Activated CD4-positive, alpha-beta T cell treated with anti-CD3 and anti-CD28 coated beads, Interleukin-2, Interleukin-4, amounts not matched to agents 100 ng/mL and 50 ng/mL, durations not matched to agents 16 hours and 8 hours (primary cell): ENCODE measurements around the gene REXO5.
A peak's percentile ranks its signal among the peaks of the same experiment; 100 is the strongest.

Experiments used
- DNase-seq: peaks from one replicate; pipeline ENCODE4 v3.0.0-alpha.2; 2020; ENCODE audit warnings: low spot score

REXO5 gene

DNA sequence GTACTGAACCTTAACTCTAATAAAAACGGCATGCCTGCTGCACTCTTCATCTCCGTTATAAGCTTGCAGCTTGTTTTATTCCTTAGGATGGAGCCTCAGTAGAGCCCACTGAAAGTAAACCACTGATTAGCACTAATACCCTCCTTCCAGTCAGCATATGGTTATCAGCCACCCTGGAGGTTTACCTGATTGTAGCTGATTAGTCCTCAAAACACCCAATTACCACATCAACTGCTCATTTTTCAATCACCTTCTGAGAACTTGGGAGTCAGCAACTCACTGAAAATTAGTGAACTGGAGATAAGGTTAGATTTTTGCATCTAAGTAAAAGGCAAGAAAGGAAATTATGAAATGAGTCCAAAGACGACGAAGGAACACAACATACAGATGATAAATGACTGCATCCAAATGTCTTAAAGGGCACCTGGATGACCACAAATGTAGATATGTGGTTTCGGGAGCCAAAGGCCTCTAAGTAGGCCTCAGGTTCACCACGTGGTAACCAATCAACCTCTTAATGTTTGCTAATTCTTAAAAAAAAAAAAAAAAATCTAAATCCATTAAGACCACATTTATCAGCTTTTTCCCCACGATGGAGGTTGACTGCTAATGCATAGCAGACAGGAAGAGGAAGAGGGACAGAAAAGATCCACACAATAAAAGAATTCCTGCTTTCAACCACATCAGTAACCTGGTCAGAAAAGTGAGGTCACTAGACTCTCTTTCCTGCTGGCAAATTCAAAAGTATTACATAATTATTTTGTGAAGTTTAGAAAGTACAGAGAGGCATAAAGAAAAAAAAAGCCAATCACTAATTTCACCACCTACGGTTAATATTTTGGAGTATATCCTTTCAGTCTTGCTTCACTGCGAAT lies 65.9 kb downstream of the REXO5 start:
- no peak for DNase-seq

DNA sequence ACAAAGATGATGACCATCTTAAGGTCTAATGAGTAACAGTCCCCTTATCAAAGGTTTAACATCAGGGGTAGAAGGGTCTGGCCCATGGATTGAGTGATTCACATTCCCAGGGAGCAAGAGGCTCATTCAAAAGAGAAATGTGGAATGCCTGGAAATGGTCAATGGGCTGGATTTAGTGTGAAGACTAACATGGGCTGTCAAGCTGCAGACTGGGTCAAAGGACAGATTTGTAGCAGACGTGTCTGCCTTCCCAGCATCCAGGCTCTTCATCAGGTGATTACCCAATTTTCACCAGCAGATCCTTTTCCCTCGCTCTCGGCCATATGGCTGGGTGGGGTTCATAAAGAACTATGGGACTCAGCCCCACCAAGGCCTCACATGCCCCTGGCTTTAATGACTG lies 67.0 kb downstream of the REXO5 start:
- DNase-seq, result no peak

DNA sequence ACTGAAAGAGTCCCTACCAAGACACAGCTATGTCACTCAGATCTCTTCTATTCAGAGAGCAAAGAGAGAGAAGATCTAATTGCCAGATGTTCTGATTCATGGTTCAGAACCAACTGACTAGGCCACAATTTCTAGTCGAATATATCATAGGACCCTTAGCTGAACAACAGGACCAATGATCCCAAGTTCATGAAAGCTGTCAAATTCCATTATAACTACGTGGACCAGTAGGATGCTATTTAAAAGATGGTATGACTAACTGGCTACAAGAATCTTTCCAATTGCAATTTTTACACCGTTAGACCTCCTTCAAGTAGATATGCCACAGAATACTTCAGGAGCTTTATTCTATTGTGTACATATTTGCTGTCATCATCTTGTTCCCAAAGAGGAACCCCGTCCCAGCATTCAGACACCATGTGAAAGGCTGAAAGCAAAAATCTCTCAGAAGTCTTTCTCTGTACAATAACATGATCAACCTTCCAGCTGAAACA lies 67.8 kb downstream of the REXO5 start:
- no peak for DNase-seq

DNA sequence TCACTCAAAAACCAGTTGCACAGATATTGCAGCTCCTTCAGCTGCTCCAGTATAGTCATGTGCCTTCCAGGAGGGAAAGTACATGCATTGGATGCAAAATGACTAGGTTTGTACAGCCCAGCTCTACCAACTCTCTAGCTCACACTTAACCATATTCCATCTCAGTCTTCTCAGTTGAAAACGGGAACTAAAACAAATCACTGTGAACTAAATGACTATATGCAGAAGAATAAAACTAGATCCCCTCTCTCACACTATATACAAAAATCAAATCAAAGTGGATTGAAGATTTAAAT lies 69.0 kb downstream of the REXO5 start:
- DNase-seq, result peak; percentile 13

DNA sequence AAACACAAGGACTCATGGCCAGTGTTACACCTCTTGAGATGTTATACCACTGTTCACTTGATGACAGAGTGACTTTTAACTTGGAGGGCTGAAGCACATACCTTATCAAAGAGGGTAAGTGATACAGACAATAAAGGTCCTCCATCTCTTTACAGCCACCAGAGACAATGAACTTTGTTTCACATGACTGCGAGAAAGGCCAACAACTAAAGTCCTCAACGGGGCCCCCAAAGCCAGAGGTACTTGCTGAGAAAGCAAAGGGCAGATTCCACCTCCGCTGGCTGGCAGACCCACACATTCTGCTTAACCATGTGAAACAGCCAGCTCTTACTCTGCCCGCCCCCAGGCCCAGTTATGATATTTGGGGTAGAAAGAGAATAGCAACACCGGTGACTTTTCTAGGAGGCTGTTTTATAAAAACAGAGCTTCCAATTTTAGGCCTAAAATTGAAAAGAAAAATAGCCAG lies 72.4 kb downstream of the REXO5 start:
- DNase-seq, result no peak

DNA sequence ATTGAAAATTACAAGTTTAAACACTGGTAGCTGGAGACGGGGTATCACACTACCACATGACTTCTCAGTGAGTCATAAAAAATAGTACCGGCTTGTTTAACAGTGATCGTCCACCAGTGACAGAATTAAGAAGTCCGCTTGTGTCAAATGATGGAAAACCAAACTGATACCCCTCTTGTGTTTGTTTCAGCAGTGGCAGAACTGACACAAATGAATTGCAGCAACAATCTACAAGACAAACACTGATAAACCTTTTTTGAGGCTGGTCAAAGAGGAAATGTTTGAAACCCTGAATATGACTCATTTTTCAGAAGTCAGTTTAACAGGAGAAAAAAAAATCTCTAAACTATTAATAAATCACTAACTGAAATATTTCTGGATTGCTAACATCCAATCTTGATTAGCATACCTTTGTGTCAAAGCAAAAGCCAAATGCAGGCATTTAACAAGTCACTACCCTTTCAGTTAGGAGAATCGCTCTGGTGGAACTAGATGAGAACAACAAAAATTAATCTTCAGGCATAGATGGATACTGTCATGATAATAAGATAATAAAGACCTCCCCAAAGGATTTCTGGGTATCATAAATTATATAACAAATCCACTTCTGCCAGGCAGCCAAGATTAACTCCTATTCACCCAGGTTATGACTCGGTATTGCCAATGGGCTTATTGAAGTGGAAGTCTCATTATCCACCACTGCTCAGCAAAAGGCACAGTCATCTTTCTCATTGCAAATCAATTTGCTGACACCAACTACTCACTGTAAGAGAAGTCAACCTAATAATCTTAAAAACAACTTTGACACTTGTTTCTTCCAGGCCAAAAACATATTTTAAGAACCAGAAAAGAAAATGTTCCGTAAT lies 73.1 kb downstream of the REXO5 start:
- peak; percentile 78 for DNase-seq

DNA sequence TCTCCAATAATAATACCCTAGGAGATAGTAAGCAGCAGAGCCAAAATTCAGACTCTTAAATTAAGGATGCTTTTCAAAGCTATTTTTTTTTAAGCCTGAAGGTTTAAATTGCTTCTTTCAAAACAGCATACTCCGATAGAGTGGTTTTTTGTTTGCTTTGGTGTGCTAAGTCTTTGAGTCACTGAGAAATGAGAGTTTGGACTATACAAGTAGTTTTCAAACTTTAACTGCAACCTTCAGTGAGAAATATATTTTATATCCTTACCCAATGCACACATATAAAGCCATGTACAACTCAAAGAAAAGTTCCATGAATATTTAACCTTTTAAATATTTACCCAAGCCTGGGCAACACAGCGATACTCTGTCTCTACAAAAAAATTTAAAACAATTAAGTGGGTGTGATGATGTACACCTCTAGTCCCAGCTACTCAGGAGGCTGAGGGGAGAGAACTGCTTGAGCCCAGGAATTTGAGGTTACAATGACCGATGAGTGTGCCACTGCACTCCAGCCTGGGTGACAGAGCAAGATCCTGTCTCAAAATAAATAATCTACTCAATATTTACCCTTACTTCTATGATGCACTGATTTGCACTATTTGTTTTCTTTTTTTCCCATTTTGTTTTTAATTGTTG lies 74.7 kb downstream of the REXO5 start:
- no peak for DNase-seq

DNA sequence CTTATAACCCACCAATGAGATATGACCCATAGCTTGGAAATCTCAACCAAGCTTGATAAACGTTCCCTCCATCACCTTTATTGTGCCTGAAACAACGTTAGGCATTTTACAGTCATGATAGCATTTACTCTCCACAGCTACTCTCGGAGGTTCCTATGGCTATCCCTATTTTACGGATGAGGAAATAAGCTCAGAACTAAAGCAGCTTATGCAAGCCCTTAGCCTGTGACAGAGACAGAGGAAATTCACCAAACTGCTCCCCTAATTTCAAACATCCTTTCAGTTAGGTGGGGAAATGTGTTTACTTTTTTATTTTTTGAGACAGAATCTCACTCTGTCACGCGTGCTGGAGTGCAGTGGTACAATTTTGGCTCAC lies 75.2 kb downstream of the REXO5 start:
- no peak for DNase-seq

DNA sequence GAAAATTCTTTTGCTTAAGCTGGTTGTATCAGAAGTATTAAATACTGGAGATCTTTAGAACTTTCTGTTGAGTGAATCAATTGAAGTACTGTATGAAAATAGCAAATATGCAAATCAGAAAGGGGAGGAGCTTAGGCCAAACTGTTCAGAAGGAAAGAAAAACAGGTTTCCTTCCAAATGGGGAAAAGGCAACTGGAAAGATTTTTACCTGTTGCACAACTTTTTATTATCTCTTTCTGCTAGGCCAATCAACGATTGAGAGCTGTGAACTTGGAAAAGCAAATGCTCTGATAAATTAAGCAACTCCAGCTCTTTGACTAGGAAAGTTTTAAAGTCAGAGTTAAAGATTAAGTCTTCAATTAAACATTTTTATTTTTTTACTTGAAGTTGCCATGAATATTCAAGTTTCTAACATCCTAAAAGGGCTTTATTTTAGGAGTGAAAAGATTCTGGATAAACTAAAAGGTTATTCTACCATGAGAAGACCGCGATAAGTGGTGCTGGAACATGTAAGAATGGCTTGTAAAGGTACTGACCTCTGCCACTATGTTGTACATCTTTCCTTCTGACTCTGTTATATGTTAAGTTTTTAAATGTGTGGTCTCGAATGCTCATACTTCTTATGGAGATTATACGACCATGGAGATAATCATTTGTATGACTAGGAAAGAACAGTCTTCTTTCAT lies 77.4 kb downstream of the REXO5 start:
- no peak for DNase-seq

DNA sequence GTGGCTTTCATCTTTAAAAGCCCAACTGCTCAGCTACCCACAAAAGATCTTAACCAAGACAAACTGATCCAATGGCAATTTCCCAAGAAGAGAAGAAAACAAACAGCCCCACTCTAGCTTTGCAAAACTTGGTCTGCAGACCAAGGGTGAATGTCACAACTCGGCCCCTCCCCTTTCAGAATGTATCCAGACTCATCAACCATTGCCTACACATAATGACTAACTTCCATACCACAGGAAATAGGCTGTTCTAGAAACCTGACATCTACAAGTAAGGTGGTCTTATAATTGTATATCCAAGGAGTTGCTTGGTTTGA lies 77.9 kb downstream of the REXO5 start:
- peak; percentile 45 for DNase-seq

DNA sequence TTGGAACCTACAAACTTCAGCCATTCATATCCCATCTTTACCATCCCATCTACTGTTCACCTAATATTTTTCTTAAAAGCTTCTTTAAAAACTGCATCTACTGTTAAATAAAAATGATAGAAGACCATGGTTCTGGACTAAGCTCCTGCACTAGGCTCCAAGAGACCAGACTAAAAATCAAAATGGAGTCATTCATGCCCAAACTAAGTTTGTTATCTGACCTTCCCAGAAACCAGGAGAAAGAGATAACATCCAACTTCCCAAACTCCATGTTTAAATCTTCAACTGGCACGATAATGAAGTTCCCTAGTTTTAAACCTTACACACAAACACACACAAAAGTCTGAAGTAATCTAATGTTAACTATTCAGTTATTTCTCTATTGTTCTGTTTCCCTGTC lies 80.0 kb downstream of the REXO5 start:
- DNase-seq, result no peak

DNA sequence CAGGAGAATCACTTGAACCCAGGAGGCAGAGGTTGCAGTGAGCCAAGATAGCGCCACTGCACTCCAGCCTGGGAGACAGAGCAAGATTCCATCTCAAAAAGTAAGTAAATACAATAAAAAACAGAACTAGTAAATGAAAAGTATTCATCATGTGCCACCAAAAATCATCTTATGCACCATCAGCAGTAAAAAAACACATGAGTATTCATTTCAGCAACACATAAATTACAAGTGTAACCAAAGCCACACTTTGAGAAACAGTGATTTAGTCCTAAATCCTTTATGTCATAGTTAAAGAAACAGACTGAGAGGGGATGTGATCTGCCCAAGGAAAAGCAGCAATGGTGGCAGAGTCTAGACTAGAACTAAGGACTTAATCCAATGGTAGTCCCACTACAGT lies 80.9 kb downstream of the REXO5 start:
- DNase-seq, result no peak

DNA sequence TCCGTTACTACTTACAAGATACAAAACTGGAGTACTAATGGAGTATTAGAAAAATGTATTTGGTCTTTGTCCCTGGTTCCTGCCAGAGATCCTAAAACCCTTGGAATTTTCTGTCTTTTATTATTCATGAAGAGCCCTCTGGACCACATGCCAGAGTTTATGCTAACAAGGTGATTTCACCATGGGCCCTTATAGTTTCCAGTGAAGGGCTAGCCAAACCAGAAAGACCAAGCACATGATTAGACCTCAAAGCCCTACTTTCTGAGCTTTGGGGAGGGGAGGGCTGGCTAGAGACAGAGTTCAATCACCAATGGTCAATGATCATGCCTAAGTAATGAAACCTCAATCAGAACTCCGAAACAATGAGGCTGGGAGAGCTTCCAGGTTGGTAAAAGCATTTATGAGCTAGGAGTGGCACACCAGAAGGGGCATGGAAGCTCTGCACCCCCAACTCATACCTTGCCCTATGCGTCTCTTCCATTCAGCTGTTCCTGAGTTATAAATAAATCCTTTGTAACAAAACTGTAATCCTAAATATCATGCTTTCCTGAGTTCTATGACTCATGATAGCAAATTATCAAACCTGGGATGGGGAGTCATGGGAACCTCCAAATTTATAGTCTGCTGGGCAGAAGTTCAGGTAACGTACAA lies 83.4 kb downstream of the REXO5 start:
- DNase-seq, result no peak

DNA sequence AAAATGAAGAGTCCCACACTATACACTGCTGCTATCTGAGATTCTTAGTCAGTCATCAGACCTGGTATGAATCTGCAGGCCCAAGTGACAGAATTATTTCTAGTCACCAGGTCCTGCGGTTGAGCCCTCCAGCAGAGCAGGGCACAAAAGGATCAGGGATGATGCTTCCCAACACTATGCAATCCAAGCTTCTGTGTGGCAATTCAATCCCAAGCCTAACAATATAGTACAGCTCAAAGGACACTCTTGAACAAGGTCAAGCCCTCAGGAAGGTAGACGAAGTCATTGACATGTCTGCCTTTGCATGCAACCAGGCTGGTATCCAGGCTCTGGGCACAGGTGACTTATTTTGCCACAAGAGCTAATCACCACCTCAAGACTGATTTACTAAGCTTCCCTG lies 88.1 kb downstream of the REXO5 start:
- DNase-seq, result no peak

DNA sequence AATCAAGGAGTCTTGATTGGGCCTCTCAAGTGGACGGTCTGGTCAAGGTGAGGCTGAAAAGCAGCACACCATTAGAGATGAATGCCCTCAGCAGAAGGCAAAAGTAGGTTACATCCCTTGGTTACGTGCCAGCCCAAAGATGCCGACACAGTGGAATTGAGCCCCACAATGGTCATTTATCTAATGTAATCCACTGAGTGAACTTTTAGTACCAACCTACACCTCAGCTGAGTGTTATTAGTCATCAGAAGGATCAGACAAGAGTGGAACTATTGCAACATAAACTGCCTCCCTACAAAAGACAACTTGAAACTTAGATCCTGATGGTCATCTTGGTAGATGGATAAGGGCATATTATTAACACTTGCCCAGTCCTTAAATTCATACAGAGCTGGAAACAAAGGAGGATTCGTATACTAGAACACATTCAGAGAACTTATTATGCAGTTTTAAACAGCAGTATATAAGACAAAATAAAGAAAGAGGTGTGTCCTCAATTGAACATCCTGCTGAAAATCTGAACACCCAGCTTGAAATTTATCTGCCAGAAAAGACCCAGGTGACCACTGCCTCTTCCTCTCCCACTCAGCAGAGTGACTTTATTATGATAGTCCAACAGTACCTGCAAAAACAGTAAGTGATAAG lies 91.0 kb downstream of the REXO5 start:
- DNase-seq, result no peak

DNA sequence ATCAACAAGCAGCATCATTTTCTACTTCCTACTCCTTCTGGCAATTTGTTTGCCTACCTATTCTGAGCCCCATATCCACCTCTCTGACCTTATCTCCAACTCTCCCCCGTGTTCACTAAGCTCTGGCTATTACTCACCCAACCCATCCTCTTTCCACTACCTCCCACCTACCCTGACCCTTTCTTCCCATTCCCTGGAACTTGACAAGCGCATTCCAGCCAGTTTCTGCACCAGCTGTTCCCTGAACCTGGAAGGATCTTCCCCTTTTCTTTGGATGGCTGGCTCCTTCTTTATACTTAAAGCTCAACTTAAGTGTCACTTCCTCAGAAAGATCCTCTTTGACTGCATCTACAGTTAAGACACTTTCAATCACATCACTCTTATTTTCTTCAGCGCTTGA lies 91.6 kb downstream of the REXO5 start:
- no peak for DNase-seq

DNA sequence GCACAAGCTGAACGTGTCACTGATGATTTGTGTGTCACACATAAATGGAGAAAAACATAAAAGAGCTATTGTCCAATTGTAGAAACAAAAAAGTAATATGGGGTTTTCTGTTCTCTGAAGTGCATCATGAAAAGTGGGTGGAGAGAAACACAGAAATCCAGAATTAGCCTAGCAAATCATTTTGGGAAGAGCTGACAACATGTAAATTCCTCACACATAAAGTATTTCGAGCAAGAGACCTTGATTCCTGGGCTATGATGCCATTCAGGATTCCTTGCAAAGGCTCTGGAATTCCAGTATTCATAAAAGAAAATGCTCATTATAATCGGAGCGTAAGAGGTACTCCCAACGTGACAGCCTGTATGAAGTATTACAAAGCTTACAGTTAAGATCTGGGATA lies 92.7 kb downstream of the REXO5 start:
- no peak for DNase-seq
